Parathyroid adenoma (tissue), 2 donors: ENCODE results near the gene ROR2.

Experiments used
- H2AFZ ChIP-seq: fragments of 300-600 bp; sonication (generic); one replicate; pipeline ENCODE4 v1.7.0; 2017; ENCODE audit warnings: antibody characterized with exemption, mild to moderate bottlenecking
- H3K27ac ChIP-seq: fragments of 300-600 bp; sonication (generic); one replicate; pipeline ENCODE4 v1.7.0; 2017
- H3K27me3 ChIP-seq: fragments of 300-600 bp; sonication (generic); one replicate; pipeline ENCODE4 v1.7.0; 2017; ENCODE audit warnings: low read length; ENCODE audit not compliant: control insufficient read depth, insufficient read depth
- H3K36me3 ChIP-seq: fragments of 300-600 bp; sonication (generic); one replicate; pipeline ENCODE4 v1.7.0; 2017; ENCODE audit warnings: low read length; ENCODE audit not compliant: control insufficient read depth, insufficient read depth
- H3K4me1 ChIP-seq: fragments of 300-600 bp; sonication (generic); one replicate; pipeline ENCODE4 v1.7.0; 2017; ENCODE audit warnings: control low read depth
- H3K4me2 ChIP-seq: fragments of 300-600 bp; sonication (generic); one replicate; pipeline ENCODE4 v1.7.0; 2017; ENCODE audit warnings: low read length
- H3K4me3 ChIP-seq: fragments of 300-600 bp; sonication (generic); one replicate; pipeline ENCODE4 v1.7.0; 2017; ENCODE audit warnings: low read depth, low read length
- H3K79me2 ChIP-seq: fragments of 300-600 bp; sonication (generic); one replicate; pipeline ENCODE4 v1.7.0; 2017; ENCODE audit warnings: control low read depth
- H3K9ac ChIP-seq: fragments of 300-600 bp; sonication (generic); one replicate; pipeline ENCODE4 v1.7.0; 2017; ENCODE audit warnings: mild to moderate bottlenecking
- H3K9me3 ChIP-seq: fragments of 300-600 bp; sonication (generic); one replicate; pipeline ENCODE4 v1.7.0; 2017; ENCODE audit warnings: low read length; ENCODE audit not compliant: control insufficient read depth
- CTCF ChIP-seq: fragments of 300-600 bp; sonication (generic); IDR thresholded peaks from one replicate; pipeline ENCODE4 v1.7.0; 2017; ENCODE audit warnings: antibody characterized with exemption, mild to moderate bottlenecking
- donor health status: primary hyperparathyroidism.

ROR2 gene

GRCh38 chr9:91790917-91791316 lies 159.1 kb downstream of the ROR2 start:
- no peaks in the 10 kb centered on the region for H3K9me3 ChIP-seq
- H3K4me2 ChIP-seq = no peak overlapping the region
- no peaks in the 10 kb centered on the region for H3K27me3 ChIP-seq
- H3K36me3 ChIP-seq = no peaks in the 10 kb centered on the region
- H3K4me1 ChIP-seq = no peaks in the 10 kb centered on the region
- TF ChIP-seq CTCF = no peak
- H3K9ac ChIP-seq = no peak overlapping the region
- H3K4me3 ChIP-seq = no peak overlapping the region
- no peak overlapping the region for H3K27ac ChIP-seq
- H2AFZ ChIP-seq = no peak overlapping the region
- no peaks in the 10 kb centered on the region for H3K79me2 ChIP-seq

GRCh38 chr9:91789941-91790340 lies 160.1 kb downstream of the ROR2 start:
- TF ChIP-seq CTCF = no peak
- Histone ChIP-seq H3K4me3 (no peak overlapping the region), H3K27me3 (no peaks in the 10 kb centered on the region), H3K27ac (no peak overlapping the region), H3K4me2 (no peak overlapping the region), H3K36me3 (no peaks in the 10 kb centered on the region), H3K4me1 (no peaks in the 10 kb centered on the region), H3K79me2 (no peaks in the 10 kb centered on the region), H3K9ac (no peak overlapping the region), H2AFZ (no peak overlapping the region), H3K9me3 (no peaks in the 10 kb centered on the region)

- no peak overlapping the region for H2AFZ ChIP-seq
- no peaks in the 10 kb centered on the region for H3K9me3 ChIP-seq
- H3K4me3 ChIP-seq = no peak overlapping the region
- no peaks in the 10 kb centered on the region for H3K4me1 ChIP-seq
- no peaks in the 10 kb centered on the region for H3K79me2 ChIP-seq
- no peak for TF ChIP-seq CTCF
- no peak overlapping the region for H3K27ac ChIP-seq
- no peaks in the 10 kb centered on the region for H3K27me3 ChIP-seq
- no peaks in the 10 kb centered on the region for H3K36me3 ChIP-seq
- H3K4me2 ChIP-seq = no peak overlapping the region
- no peak overlapping the region for H3K9ac ChIP-seq
These were observed 162.1 kb downstream of the ROR2 start for GRCh38 chr9:91787931-91788330.

GRCh38 chr9:91786132-91786896 lies 163.7 kb downstream of the ROR2 start:
- no peak overlapping the region for H2AFZ ChIP-seq
- H3K27me3 ChIP-seq = no peaks in the 10 kb centered on the region
- TF ChIP-seq CTCF = no peak
- no peaks in the 10 kb centered on the region for H3K79me2 ChIP-seq
- no peaks in the 10 kb centered on the region for H3K36me3 ChIP-seq
- no peaks in the 10 kb centered on the region for H3K9me3 ChIP-seq
- no peak overlapping the region for H3K27ac ChIP-seq
- H3K4me2 ChIP-seq = no peak overlapping the region
- H3K9ac ChIP-seq = no peak overlapping the region
- no peak overlapping the region for H3K4me3 ChIP-seq
- H3K4me1 ChIP-seq = no peaks in the 10 kb centered on the region

- Histone ChIP-seq H3K79me2 (no peaks in the 10 kb centered on the region), H3K4me3 (no peak overlapping the region), H3K9me3 (no peaks in the 10 kb centered on the region), H3K9ac (no peak overlapping the region), H3K27me3 (no peaks in the 10 kb centered on the region), H2AFZ (no peak overlapping the region), H3K36me3 (no peaks in the 10 kb centered on the region), H3K4me2 (no peak overlapping the region), H3K4me1 (no peaks in the 10 kb centered on the region), H3K27ac (no peak overlapping the region)
- TF ChIP-seq CTCF = no peak
These were observed 164.6 kb downstream of the ROR2 start for GRCh38 chr9:91785447-91785842.
